Loucy (cell line): ENCODE results near the gene GMCL2.
A peak's percentile ranks its signal among the peaks of the same experiment; 100 is the strongest.

Experiments used
- H2AFZ ChIP-seq: fragments of 200-600 bp; sonication (generic); 2 replicates; pipeline ENCODE4 v1.6.0; 2016; ENCODE audit warnings: antibody characterized with exemption, mild to moderate bottlenecking, low read length, moderate library complexity
- H3F3A ChIP-seq: fragments of 200-600 bp; 2 replicates; pipeline ENCODE4 v1.6.0; 2016; ENCODE audit warnings: antibody characterized with exemption, low read depth, mild to moderate bottlenecking
- H3K27me3 ChIP-seq: fragments of 200-600 bp; sonication (generic); 2 replicates; pipeline ENCODE4 v1.6.1; 2014; ENCODE audit warnings: low read length, mild to moderate bottlenecking; ENCODE audit not compliant: insufficient read depth, poor library complexity, severe bottlenecking
- H3K36me3 ChIP-seq: fragments of 200-600 bp; sonication (generic); 2 replicates; pipeline ENCODE4 v1.6.1; 2016; ENCODE audit warnings: low read length; ENCODE audit not compliant: insufficient read depth
- H3K4me1 ChIP-seq: fragments of 200-600 bp; sonication (generic); 2 replicates; pipeline ENCODE4 v1.5.1; 2014; ENCODE audit warnings: low read length, mild to moderate bottlenecking; ENCODE audit not compliant: insufficient read depth, poor library complexity, severe bottlenecking
- H3K4me2 ChIP-seq: fragments of 200-600 bp; sonication (generic); 2 replicates; pipeline ENCODE4 v1.6.0; 2014; ENCODE audit warnings: antibody characterized with exemption, low read length, low read depth, mild to moderate bottlenecking; ENCODE audit not compliant: poor library complexity, severe bottlenecking
- H3K4me3 ChIP-seq: fragments of 200-600 bp; sonication (generic); 2 replicates; pipeline ENCODE4 v1.5.1; 2014; ENCODE audit warnings: low read length, mild to moderate bottlenecking, mixed read lengths; ENCODE audit not compliant: poor library complexity, severe bottlenecking
- H3K79me2 ChIP-seq: fragments of 200-600 bp; sonication (generic); 2 replicates; pipeline ENCODE4 v1.6.1; 2014; ENCODE audit warnings: low read length; ENCODE audit not compliant: insufficient read depth
- H3K9ac ChIP-seq: fragments of 200-600 bp; sonication (generic); 2 replicates; pipeline ENCODE4 v1.6.0; 2014; ENCODE audit warnings: mild to moderate bottlenecking, low read depth, low read length, moderate library complexity; ENCODE audit not compliant: poor library complexity, severe bottlenecking
- H3K9me2 ChIP-seq: fragments of 200-600 bp; sonication (generic); replicated peaks from 2 replicates; pipeline ENCODE4 v1.6.1; 2016; ENCODE audit warnings: low read depth, low read length, mixed read lengths
- H3K9me3 ChIP-seq: fragments of 200-600 bp; sonication (generic); 2 replicates; pipeline ENCODE4 v1.6.1; 2014; ENCODE audit warnings: mild to moderate bottlenecking, antibody characterized with exemption, low read length, low read depth; ENCODE audit not compliant: insufficient read depth
- H4K20me1 ChIP-seq: fragments of 200-600 bp; sonication (generic); 2 replicates; pipeline ENCODE4 v1.6.0; 2014; ENCODE audit warnings: antibody characterized with exemption, low read length, mild to moderate bottlenecking; ENCODE audit not compliant: insufficient read depth, poor library complexity, severe bottlenecking
- CTCF ChIP-seq: fragments of 200-600 bp; sonication (generic); conservative IDR thresholded peaks from 2 replicates; pipeline ENCODE4 v1.5.1; 2014; ENCODE audit warnings: mild to moderate bottlenecking, antibody characterized with exemption, low read length
- EZH2phosphoT487 ChIP-seq: fragments of 200-600 bp; IDR thresholded peaks from 2 replicates; pipeline ENCODE4 v1.6.1; 2018; ENCODE audit warnings: antibody characterized with exemption, mild to moderate bottlenecking, moderate library complexity, borderline replicate concordance

The GMCL2 gene

GRCh38 chr5:178204935-178205748, 18.0 kb upstream of the GMCL2 start:
- Histone ChIP-seq H3K9me2 (no peaks in the 10 kb centered on the region), H3K9ac (peak overlapping the region; percentile 86), H3K4me2 (peak overlapping the region; percentile 98), H3K4me1 (peaks cover 13% of the 10 kb centered on the region), H4K20me1 (peaks cover 48% of the 10 kb centered on the region), H3K36me3 (peaks cover 48% of the 10 kb centered on the region), H3K79me2 (peaks cover 68% of the 10 kb centered on the region), H2AFZ (no peak overlapping the region), H3K4me3 (peak overlapping the region; percentile 90), H3K9me3 (no peaks in the 10 kb centered on the region), H3K27me3 (no peaks in the 10 kb centered on the region), H3F3A (no peaks in the 10 kb centered on the region)
- no peak for TF ChIP-seq CTCF
- TF ChIP-seq EZH2phosphoT487: no peak

GRCh38 chr5:178204182-178204934, 17.2 kb upstream of the GMCL2 start, which contains the start of gene HNRNPAB:
TSS of gene HNRNPAB (plus strand) at chr5:178204533. CDS start at chr5:178204838, 305 bp downstream.
- peaks cover 40% of the 10 kb centered on the region for H3K36me3 ChIP-seq
- H2AFZ ChIP-seq: peak within 1 kb of the TSS; percentile 73; the same call in 1 of the 2 replicates
- no peaks in the 10 kb centered on the region for H3K9me3 ChIP-seq
- H3F3A ChIP-seq: no peaks in the 10 kb centered on the region
- TF ChIP-seq CTCF: no peak
- no peak for TF ChIP-seq EZH2phosphoT487
- peaks cover 42% of the 10 kb centered on the region for H4K20me1 ChIP-seq
- peaks cover 60% of the 10 kb centered on the region for H3K79me2 ChIP-seq
- no peaks in the 10 kb centered on the region for H3K9me2 ChIP-seq
- H3K4me1 ChIP-seq: peaks cover 13% of the 10 kb centered on the region
- H3K9ac ChIP-seq: peak within 1 kb of the TSS; percentile 86
- peak within 1 kb of the TSS; percentile 98 for H3K4me2 ChIP-seq
- H3K27me3 ChIP-seq: no peaks in the 10 kb centered on the region
- H3K4me3 ChIP-seq: peak within 1 kb of the TSS; percentile 90

GRCh38 chr5:178203670-178204181, 16.6 kb upstream of the GMCL2 start:
- H3K9me3 ChIP-seq: no peaks in the 10 kb centered on the region
- peaks cover 35% of the 10 kb centered on the region for H4K20me1 ChIP-seq
- no peaks in the 10 kb centered on the region for H3K9me2 ChIP-seq
- peaks cover 34% of the 10 kb centered on the region for H3K36me3 ChIP-seq
- H3K4me3 ChIP-seq: peak overlapping the region; percentile 90
- H3K4me2 ChIP-seq: peak overlapping the region; percentile 65
- H2AFZ ChIP-seq: peak overlapping the region; percentile 73; the same call in 1 of the 2 replicates
- peaks cover 9% of the 10 kb centered on the region for H3K4me1 ChIP-seq
- no peaks in the 10 kb centered on the region for H3F3A ChIP-seq
- peak overlapping the region; percentile 86 for H3K9ac ChIP-seq
- peaks cover 54% of the 10 kb centered on the region for H3K79me2 ChIP-seq
- TF ChIP-seq CTCF (no peak), EZH2phosphoT487 (no peak)
- H3K27me3 ChIP-seq: no peaks in the 10 kb centered on the region
